Memory B cell (primary cell): ENCODE data around the gene SPEN.

Source experiments
- ATAC-seq: fragments of 150-1000 bp; cut with Tn5 transposase; 2 replicates; pipeline ENCODE4 v1.10.0; 2021; ENCODE audit warnings: low read depth, mild to moderate bottlenecking, moderate library complexity
- DNase-seq, 2 donors: peaks; one replicate each; pipeline ENCODE4 v3.0.0; 2022; ENCODE audit warnings: low spot score in 2 of 2
- H3K27ac Mint-ChIP-seq: one replicate; pipeline ENCODE4 v1.8.0; 2022; ENCODE audit warnings: mild to moderate bottlenecking, moderate library complexity, mixed read lengths
- H3K27me3 Mint-ChIP-seq: one replicate; pipeline ENCODE4 v1.8.0; 2022; ENCODE audit warnings: mixed read lengths
- H3K36me3 Mint-ChIP-seq: one replicate; pipeline ENCODE4 v1.8.0; 2022; ENCODE audit warnings: mild to moderate bottlenecking, mixed read lengths
- H3K4me1 Mint-ChIP-seq: one replicate; pipeline ENCODE4 v1.8.0; 2022; ENCODE audit warnings: mixed read lengths
- H3K4me3 Mint-ChIP-seq: one replicate; pipeline ENCODE4 v1.8.0; 2022; ENCODE audit warnings: mild to moderate bottlenecking, moderate library complexity, mixed read lengths
- H3K9me3 Mint-ChIP-seq: one replicate; pipeline ENCODE4 v1.8.0; 2022; ENCODE audit warnings: mixed read lengths

The SPEN gene

DNA sequence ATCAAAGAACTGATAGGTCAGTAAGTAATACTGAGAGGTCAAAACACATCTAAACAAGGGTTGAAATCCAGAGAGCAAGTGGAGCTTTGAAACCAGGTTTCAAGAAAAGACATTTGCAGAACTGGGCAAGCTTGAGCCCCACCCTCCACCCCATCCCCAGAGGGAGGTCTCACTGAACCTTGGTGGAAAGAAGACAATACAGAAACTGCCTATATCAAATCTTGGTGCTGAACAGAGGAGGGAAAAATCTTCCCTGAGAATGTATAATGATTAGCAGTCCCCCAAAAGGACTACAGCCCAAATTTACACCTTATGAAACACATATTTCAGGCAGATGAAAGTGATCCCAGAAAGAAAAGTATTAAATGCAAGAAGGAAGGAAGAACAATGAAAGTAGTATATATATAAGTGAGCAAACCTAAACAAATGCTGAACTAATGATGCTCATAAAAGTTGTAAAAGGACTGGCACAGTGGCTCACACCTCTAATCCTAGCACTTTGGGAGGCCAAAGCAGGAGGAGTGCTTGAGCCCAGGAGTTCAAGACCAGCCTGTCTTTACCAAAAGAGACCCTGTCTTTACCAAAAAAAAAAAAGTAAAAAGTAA lies 116.0 kb downstream of the SPEN start:
- Mint-ChIP-seq H3K4me3 (peak overlapping the region; percentile 88), H3K9me3 (no peaks in the 10 kb centered on the region), H3K4me1 (peaks cover 58% of the 10 kb centered on the region), H3K27ac (peak overlapping the region; percentile 89), H3K36me3 (peaks cover 4% of the 10 kb centered on the region), H3K27me3 (no peaks in the 10 kb centered on the region)
- peak; percentile 19 for ATAC-seq
- no peak for DNase-seq

DNA sequence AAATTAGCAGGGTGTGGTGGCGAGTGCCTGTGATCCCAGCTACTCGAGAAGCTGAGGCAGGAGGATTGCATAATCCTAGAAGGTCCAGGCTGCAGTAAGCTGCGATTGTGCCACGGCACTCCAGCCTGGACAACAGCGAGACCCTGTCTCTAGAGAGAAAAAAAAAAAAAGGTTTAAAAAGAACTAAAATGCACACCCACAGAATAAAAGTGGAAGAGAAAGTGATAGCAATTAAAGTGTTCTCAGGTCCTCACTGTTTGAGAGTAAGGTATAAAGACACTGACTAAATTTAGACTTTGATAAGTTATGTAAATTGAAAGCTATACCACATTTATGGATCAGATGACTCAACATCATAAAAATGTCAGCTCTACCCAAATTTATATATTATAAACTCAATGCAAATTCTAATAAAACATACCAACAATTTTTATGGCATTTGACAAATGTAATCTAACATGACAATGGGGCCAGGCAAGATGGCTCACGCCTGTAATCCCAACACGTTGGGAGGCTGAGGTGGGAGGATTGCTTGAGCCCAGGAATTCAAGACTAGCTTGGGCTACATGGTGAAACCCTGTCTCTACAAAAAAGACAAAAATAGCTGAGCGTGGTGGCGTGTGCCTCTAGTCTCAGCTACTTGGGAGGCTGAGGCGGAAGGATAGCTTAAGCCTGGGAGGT lies 116.6 kb downstream of the SPEN start:
- peak overlapping the region; percentile 89 for H3K27ac Mint-ChIP-seq
- peak overlapping the region; percentile 88 for H3K4me3 Mint-ChIP-seq
- H3K4me1 Mint-ChIP-seq = peaks cover 55% of the 10 kb centered on the region
- ATAC-seq = peak; percentile 31
- H3K9me3 Mint-ChIP-seq = no peaks in the 10 kb centered on the region
- H3K27me3 Mint-ChIP-seq = no peaks in the 10 kb centered on the region
- peaks cover 4% of the 10 kb centered on the region for H3K36me3 Mint-ChIP-seq
- no peak for DNase-seq

DNA sequence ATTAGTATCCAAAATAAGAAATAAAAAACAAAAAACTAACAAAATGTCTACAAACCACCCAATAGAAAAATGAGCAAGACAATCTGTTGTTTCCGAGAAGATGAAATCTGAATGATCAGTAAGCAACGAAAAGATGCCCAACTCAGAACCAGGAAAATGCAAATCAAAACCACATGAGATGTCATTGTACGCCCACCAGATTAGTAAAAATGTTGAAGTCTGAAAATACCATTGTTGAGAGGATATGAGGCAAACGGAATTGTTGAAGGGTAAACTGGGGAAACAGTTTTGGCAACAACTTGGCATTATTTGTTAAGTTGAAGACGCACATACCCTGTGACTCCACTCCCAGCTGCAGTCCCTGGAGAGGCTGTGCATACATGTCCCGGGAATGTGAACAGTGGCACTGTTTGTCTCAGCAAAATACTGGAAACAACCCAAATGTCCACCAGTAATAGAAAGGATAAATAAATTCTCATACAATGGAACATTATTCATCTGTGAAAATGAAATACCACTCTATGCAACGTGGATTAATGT lies 117.8 kb downstream of the SPEN start:
- Mint-ChIP-seq H3K4me1 (peaks cover 49% of the 10 kb centered on the region), H3K4me3 (peak overlapping the region; percentile 67), H3K27ac (peak overlapping the region; percentile 89), H3K27me3 (no peaks in the 10 kb centered on the region), H3K9me3 (no peaks in the 10 kb centered on the region), H3K36me3 (peaks cover 10% of the 10 kb centered on the region)
- ATAC-seq (peak; percentile 35), DNase-seq (no peak)

DNA sequence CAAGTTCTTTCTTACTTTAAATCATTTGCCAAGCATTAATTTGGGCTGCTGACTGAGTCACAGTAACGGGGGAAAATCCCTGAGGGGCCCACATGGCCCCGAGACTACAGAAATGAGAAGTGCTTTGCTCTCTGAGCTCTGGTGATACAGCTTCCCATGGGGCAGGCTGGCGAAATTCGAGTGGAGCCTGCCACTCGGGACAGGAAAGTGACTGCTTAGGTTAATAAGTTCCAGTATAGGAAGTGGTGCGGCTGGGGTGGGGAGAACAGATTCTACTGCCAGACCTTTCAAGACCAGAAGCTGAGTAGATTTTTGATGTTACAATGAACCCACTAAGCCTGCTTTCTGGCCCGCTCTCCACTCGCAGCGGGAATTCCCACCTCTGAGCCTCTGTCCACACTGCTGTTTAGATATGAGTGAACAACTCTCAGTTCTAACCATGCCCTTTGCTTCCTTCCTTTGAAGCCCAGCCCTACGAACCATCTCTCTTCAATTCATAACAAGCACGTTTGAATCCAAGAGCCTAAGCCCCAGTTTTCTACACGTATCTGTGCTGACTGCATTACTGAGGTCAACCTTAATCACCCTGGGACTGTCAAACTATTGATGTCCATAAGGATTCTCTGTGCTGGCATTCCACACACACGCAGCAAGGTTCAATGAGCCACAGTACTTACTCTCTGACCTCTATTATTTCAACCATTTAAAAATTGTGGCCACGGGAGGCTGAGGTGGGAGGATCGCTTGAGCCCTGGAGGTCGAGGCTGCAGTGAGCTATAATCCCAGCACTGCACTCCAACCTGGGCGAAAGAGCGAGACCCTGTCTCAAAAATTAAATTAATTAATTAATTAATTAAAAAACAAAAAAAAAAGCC lies 118.8 kb downstream of the SPEN start:
- DNase-seq (peak; percentile 62 to 71), ATAC-seq (peak; percentile 83)
- H3K27me3 Mint-ChIP-seq = no peaks in the 10 kb centered on the region
- peak overlapping the region; percentile 89 for H3K27ac Mint-ChIP-seq
- peak overlapping the region; percentile 67 for H3K4me3 Mint-ChIP-seq
- H3K9me3 Mint-ChIP-seq = no peaks in the 10 kb centered on the region
- peaks cover 46% of the 10 kb centered on the region for H3K4me1 Mint-ChIP-seq
- peaks cover 11% of the 10 kb centered on the region for H3K36me3 Mint-ChIP-seq

DNA sequence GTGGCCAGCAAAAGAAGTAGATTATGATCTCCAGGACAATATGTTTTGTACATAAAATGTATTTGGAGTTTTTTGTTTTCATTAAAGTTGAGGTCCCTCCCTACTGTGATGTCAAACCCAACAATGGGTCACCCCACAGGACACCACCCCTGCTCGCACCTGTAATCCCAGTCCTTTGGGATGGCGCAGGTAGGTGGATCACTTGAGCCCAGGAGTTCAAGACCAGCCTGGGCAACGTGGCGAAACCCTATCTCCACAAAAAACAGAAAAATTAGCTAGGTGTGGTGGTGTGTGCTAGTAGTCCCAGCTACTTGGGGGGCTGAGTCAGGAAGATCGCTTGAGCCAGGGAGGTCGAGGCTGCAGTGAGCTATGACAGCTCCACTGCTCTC lies 119.4 kb downstream of the SPEN start:
- H3K27me3 Mint-ChIP-seq = no peaks in the 10 kb centered on the region
- DNase-seq (no peak), ATAC-seq (no peak)
- peak overlapping the region; percentile 89 for H3K27ac Mint-ChIP-seq
- H3K36me3 Mint-ChIP-seq = peaks cover 11% of the 10 kb centered on the region
- no peaks in the 10 kb centered on the region for H3K9me3 Mint-ChIP-seq
- peak overlapping the region; percentile 17 for H3K4me3 Mint-ChIP-seq
- peaks cover 43% of the 10 kb centered on the region for H3K4me1 Mint-ChIP-seq

DNA sequence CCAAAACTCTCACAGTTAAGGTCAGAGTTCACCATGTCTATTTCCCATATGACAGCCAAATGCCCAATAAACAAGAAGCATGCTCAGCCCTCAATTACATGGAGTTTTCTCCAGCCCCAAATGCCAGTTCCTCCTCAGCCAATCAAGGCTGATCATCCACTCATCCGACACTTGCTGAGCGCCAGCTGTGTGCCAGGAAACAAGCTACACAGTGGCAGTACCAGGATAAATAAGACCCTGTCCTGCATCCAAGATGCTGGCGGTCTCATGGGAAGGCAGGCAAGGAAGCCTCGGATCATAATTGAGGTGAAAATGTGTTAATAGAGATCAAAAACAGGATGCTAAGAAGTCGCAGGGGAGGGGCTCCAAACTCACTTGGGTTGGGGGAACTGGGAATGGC lies 120.7 kb downstream of the SPEN start:
- no peaks in the 10 kb centered on the region for H3K27me3 Mint-ChIP-seq
- no peak for DNase-seq
- ATAC-seq = no peak

DNA sequence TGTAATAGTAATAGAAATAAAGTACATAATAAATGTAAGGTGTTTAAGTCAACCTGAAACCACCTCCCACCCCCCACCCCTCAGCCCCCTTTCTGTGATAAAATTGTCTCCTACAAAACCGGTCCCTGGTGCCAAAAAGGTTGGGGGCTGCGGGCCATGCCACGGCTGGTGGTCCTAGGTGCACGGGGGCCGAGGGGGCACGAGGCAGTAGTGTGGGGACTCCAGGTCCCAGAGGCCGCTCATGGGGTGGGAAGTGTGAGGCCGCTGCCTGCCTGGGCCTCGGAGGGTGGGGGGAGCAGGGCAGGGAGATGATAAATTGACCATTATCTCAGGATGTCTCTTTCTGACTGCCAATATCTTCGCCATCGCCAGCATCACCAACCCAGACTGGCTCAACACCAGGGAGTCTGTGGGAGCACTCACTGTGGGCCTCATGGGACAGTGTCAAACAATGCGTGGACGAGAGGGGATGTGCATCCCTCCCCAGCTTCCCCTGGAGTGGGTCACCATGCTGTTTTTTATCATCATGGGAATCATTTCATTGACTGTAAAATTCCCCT lies 121.9 kb downstream of the SPEN start:
- H3K27me3 Mint-ChIP-seq = no peaks in the 10 kb centered on the region
- ATAC-seq (no peak), DNase-seq (no peak)
- H3K36me3 Mint-ChIP-seq = peaks cover 24% of the 10 kb centered on the region
- H3K4me1 Mint-ChIP-seq = peaks cover 39% of the 10 kb centered on the region
- H3K9me3 Mint-ChIP-seq = no peaks in the 10 kb centered on the region
- no peak overlapping the region for H3K4me3 Mint-ChIP-seq
- H3K27ac Mint-ChIP-seq = peak overlapping the region; percentile 45

More for the DNA sequence above, 120.7 kb downstream of the SPEN start:
- H3K4me1 Mint-ChIP-seq = peaks cover 39% of the 10 kb centered on the region
- no peaks in the 10 kb centered on the region for H3K9me3 Mint-ChIP-seq
- H3K36me3 Mint-ChIP-seq = peaks cover 19% of the 10 kb centered on the region
- H3K27ac Mint-ChIP-seq = peak overlapping the region; percentile 89
- no peak overlapping the region for H3K4me3 Mint-ChIP-seq

DNA sequence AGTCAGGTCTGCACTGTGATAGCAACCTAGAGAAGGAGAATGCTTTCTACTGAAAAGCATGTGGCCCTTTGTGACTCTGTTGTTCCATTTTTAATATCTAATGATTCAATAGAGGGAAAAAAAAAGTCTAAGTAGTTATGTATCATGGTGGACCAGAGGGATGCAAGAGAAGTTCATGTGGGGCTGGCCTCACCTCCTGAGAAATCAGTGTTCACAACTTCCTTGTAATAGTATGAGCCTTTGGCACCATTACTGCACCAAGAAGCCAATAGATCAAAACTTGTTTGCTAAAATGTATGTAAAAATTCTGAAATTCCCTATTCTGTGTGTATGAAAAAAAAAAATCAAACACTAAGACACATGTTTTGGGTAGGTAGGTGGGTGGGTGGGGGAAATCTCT lies 123.4 kb downstream of the SPEN start:
- Mint-ChIP-seq H3K4me1 (peaks cover 34% of the 10 kb centered on the region), H3K9me3 (no peaks in the 10 kb centered on the region), H3K27me3 (no peaks in the 10 kb centered on the region), H3K27ac (no peak overlapping the region), H3K4me3 (no peak overlapping the region), H3K36me3 (peaks cover 26% of the 10 kb centered on the region)
- ATAC-seq (no peak), DNase-seq (no peak)

DNA sequence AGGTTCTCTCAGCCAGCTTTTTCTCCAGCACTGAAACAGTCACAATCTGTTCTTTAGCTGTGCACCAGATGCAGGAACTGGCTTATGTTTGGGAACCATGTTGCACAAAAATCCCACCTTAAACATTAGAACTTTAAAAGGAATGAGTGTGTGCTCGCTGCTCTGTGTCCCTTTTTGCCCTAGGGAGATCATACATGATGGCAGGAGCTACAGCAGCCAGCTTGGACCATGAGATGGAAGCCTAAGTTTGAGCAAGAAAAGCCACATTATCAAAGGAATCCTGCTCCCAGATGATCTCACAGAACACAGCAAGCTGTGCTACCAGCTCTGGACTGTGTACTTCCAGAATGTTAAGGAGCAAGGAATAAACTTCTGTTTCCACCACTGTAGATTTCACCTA lies 124.9 kb downstream of the SPEN start:
- ATAC-seq = no peak
- peaks cover 4% of the 10 kb centered on the region for H3K9me3 Mint-ChIP-seq
- no peak for DNase-seq
- H3K4me3 Mint-ChIP-seq = no peak overlapping the region
- peaks cover 26% of the 10 kb centered on the region for H3K36me3 Mint-ChIP-seq
- H3K27me3 Mint-ChIP-seq = no peaks in the 10 kb centered on the region
- H3K4me1 Mint-ChIP-seq = peaks cover 30% of the 10 kb centered on the region
- H3K27ac Mint-ChIP-seq = no peak overlapping the region

DNA sequence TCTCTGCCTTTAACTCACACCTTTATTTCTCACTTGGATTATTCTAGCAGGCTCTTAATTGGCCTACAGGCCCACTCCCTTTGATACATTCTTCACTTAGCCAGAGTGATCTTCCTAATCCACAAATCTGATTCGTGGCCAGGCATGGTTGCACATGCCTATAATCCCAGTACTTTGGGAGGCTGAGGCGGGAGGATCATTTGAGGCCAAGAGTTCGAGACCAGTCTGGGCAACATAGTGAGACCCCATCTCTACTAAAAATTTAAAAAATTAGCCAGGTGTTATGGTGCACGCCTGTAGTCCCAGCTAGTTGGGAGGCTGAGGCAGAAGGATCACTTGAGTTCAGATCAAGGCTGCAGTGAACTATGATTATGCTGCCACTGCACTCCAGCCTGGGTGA lies 126.3 kb downstream of the SPEN start:
- no peak for ATAC-seq
- Mint-ChIP-seq H3K4me3 (no peak overlapping the region), H3K9me3 (peaks cover 4% of the 10 kb centered on the region), H3K27ac (peak overlapping the region; percentile 76), H3K36me3 (peaks cover 24% of the 10 kb centered on the region), H3K4me1 (peaks cover 22% of the 10 kb centered on the region), H3K27me3 (no peaks in the 10 kb centered on the region)
- DNase-seq = no peak

DNA sequence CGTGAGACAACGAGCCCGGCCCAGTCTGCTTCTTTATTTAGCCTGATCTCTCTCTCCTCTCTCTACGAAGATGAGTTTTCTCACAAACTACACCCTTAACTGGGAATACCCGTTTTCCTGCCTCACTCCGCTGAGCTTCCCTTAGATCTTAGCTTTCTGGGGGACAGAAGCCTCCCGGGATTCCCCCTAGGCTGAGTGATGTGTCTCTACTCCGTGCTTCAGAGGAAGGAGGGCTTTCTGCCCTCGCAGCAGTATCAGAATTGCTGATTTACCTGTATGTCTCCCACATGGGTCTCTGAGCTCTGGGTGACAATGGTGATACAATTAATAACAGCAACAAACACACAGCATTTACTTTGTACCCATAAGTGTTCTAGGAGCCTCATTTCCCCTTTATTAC lies 127.3 kb downstream of the SPEN start:
- no peak for DNase-seq
- Mint-ChIP-seq H3K9me3 (peaks cover 4% of the 10 kb centered on the region), H3K27ac (peak overlapping the region; percentile 98), H3K4me3 (peak overlapping the region; percentile 98), H3K36me3 (peaks cover 22% of the 10 kb centered on the region), H3K4me1 (peaks cover 22% of the 10 kb centered on the region), H3K27me3 (no peaks in the 10 kb centered on the region)
- ATAC-seq = peak; percentile 27

DNA sequence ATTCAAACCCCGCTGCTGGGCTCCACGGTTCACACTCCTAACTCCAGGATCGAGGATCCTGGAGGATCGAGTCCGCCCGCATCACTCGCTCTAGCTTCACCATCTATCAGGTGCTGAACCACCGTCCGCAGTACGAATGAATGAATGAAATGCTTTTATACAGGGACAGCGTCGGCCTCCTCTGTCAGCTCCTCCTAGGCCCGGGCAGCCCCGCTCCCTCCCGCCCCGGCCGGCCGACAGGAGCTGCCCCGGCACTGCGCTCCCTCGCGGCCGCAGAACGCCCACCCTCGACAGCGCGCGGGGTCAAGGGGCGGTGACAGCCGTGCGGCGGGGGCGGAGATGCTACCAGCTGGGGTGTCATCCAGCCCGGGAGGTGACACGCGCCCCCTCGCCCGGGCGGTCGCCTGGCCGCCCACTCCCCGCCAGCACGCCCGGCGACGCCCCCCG lies 127.9 kb downstream of the SPEN start:
- DNase-seq (no peak), ATAC-seq (peak; percentile 54)
- Mint-ChIP-seq H3K9me3 (peaks cover 4% of the 10 kb centered on the region), H3K36me3 (peaks cover 17% of the 10 kb centered on the region), H3K27me3 (no peaks in the 10 kb centered on the region), H3K4me1 (peaks cover 22% of the 10 kb centered on the region), H3K4me3 (peak overlapping the region; percentile 98), H3K27ac (peak overlapping the region; percentile 98)

DNA sequence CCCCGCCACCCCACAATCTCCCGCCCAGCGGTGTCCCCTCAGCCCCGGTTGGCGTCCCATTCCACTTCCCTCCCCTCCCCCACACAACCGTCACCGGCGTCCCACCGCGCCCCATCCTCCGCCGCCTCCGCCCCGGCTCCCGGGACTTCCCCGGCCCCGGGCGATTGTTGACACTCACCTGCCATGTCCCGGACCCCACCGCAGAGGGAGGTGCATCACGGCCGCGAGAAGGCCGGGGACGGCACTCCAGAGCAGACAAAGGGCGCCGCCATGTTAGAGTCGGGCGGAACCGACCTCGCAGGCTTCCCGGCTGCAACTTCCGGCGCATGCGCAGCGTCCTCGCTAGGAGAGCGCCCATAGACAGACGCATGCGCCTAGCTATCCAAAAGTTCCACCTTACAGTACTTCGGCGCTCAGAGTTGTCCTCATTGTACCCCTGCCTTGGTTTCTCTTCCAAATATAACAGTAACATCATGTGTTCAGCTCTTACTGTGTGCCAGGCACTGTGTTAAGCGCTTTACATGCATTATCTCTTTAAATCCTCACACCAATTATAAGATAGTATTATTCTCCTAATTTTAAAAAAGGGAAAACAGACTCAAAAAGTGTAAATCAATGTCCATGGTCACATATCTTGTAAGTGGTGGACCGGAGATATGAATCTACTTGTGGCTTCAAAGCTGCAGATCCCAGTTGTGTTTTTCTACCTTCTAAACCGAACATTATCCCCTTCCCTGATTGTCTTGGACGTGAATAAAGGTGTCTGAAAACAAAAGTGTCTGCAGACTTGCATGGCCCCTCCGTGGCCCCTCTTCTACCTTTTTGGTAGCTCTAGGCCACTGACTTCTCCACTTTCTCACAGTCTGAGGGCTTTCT lies 128.5 kb downstream of the SPEN start, which contains the start of gene ZBTB17:
TSS of gene ZBTB17 (minus strand) at position 297 of the 876 bp plus-strand sequence. CDS start 27,606 bp downstream, outside the sequence.
- Mint-ChIP-seq H3K36me3 (peaks cover 17% of the 10 kb centered on the region), H3K27me3 (no peaks in the 10 kb centered on the region), H3K4me3 (peak within 1 kb of the TSS; percentile 98), H3K9me3 (peaks cover 4% of the 10 kb centered on the region), H3K4me1 (peaks cover 22% of the 10 kb centered on the region), H3K27ac (peak within 1 kb of the TSS; percentile 98)
- DNase-seq (peak; percentile 94 to 98), ATAC-seq (peak; percentile 82)
